Kidney (tissue), 14 donors: ENCODE results near the gene GPR35. TPM values are rescaled to one million over a fixed set of nuclear protein-coding genes. Genes with fewer than 3 reads are reported as not detected.

Source experiments
- DNase-seq, 5 donors: peaks; one replicate each; pipeline ENCODE4 v3.0.0-alpha.2; 2013 to 2020
- FAIRE-seq: peaks from 2 replicates; lab custom pipeline; 2012; peaks lifted over from hg19 to GRCh38; lab: Jason Lieb, UNC
- H3K27ac ChIP-seq, 2 donors: one replicate each; pipeline ENCODE4 v1.7.0; 2013; ENCODE audit warnings: low read depth in 2 of 2, low read length in 2 of 2, inconsistent platforms in 1 of 2
- H3K27me3 ChIP-seq: one replicate; pipeline ENCODE4 v1.7.1; 2013; ENCODE audit warnings: low read length, inconsistent platforms; ENCODE audit not compliant: control insufficient read depth, insufficient read depth
- H3K36me3 ChIP-seq, 3 donors: one replicate each; pipeline versions ENCODE4 v1.7.0 to v1.7.1; 2013; ENCODE audit warnings: low read length in 3 of 3, control low read depth in 1 of 3, inconsistent platforms in 1 of 3; ENCODE audit not compliant: insufficient read depth in 3 of 3, control insufficient read depth in 2 of 3
- H3K4me1 ChIP-seq, 3 donors: one replicate each; pipeline versions ENCODE4 v1.7.0 to v1.7.1; 2013; ENCODE audit warnings: low read length in 3 of 3, inconsistent platforms in 1 of 3, low read depth in 1 of 3; ENCODE audit not compliant: control insufficient read depth in 2 of 3, insufficient read depth in 2 of 3
- H3K4me3 ChIP-seq, 3 donors: one replicate each; pipeline versions ENCODE4 v1.7.0 to v1.8.1; 2013; ENCODE audit warnings: low read length in 3 of 3, control low read depth in 1 of 3, inconsistent platforms in 1 of 3
- H3K9ac ChIP-seq, 3 donors: one replicate each; pipeline versions ENCODE4 v1.7.0 to v1.7.1; 2013; ENCODE audit warnings: low read length in 3 of 3, control low read depth in 1 of 3, inconsistent platforms in 1 of 3
- H3K9me3 ChIP-seq, 3 donors: one replicate each; pipeline versions ENCODE4 v1.7.0 to v1.7.1; 2013; ENCODE audit warnings: low read length in 3 of 3, control low read depth in 1 of 3, inconsistent platforms in 1 of 3; ENCODE audit not compliant: control insufficient read depth in 2 of 3, insufficient read depth in 1 of 3
- CTCF ChIP-seq: IDR thresholded peaks from 3 replicates; pipeline ENCODE4 v1.5.1; 2012; ENCODE audit warnings: mild to moderate bottlenecking, moderate library complexity, borderline replicate concordance; ENCODE audit not compliant: insufficient read depth; ENCODE audit errors: extremely low read depth
- intact Hi-C: fragments of 100-400 bp; cut with DNase I; formaldehyde crosslinking; loops from one replicate; pipeline ENCODE4 v1.11.1; 2022
- polyA plus RNA-seq: library from polyadenylated mRNA; stranded (reverse); fragments of 350-450 nt; fragmentation: Illumina TruSeq; extraction: RNeasy Lipid Tissue Mini Kit (QIAGEN cat#74804); gene quantifications from one replicate; pipeline ENCODE4 v1.2.3, GENCODE V29; 2014; ENCODE audit warnings: low read depth, low replicate concordance; ENCODE audit not compliant: insufficient read depth
- total RNA-seq: library from RNA; stranded (reverse); fragmentation: NEBNext Ultra II Directional; extraction: Animal tissue kit (Norgen Biotek cat#: 25700); gene quantifications from one replicate; pipeline ENCODE4 v1.2.1, GENCODE V29; 2021
- donor health status: control.
- donor health status: control.
- donor health status: control.
- donor health status: control.
- donor health status: control.
- donor health status: DM: yes; HTN: yes; CAD: no.
- donor health status: Normal renal cell carcinoma (clear cell type).

GPR35 gene
- total and polyA plus RNA-seq, 2 donors from 2014 or later, result 1.7 to 6.7 TPM

GRCh38 chr2:240579071-240579762 is 46.1 kb upstream of the GPR35 start:
- H3K27me3 ChIP-seq, result no peaks in the 10 kb centered on the region
- no peak overlapping the region for H3K4me3 ChIP-seq
- no peak for DNase-seq
- H3K9ac ChIP-seq, result no peak overlapping the region
- H3K36me3 ChIP-seq, result peaks cover 0 to 5% (median 4%) of the 10 kb centered on the region in 3 donors
- intact Hi-C loops, result no loop called here
- no peaks in the 10 kb centered on the region for H3K9me3 ChIP-seq
- TF ChIP-seq CTCF, result no peak
- H3K27ac ChIP-seq, result peak overlapping the region in 1 of 2 donors; percentile 26
- H3K4me1 ChIP-seq, result peaks cover 0 to 7% (median 0%) of the 10 kb centered on the region in 3 donors
- FAIRE-seq, result no peak

GRCh38 chr2:240579771-240580614 is 45.3 kb upstream of the GPR35 start:
- Histone ChIP-seq H3K9me3 (no peaks in the 10 kb centered on the region), H3K36me3 (peaks cover 0 to 5% (median 0%) of the 10 kb centered on the region in 3 donors), H3K4me1 (peaks cover 0 to 12% (median 5%) of the 10 kb centered on the region in 3 donors), H3K9ac (no peak overlapping the region), H3K4me3 (no peak overlapping the region), H3K27ac (peak overlapping the region in 1 of 2 donors; percentile 26), H3K27me3 (no peaks in the 10 kb centered on the region)
- TF ChIP-seq CTCF, result peak; percentile 22
- no peak for DNase-seq
- intact Hi-C loops, result no loop called here
- FAIRE-seq, result no peak

- no peak for DNase-seq
- TF ChIP-seq CTCF, result no peak
- Histone ChIP-seq H3K4me3 (no peak overlapping the region), H3K36me3 (no peaks in the 10 kb centered on the region), H3K27ac (no peak overlapping the region), H3K27me3 (no peaks in the 10 kb centered on the region), H3K4me1 (peaks cover 0 to 20% (median 12%) of the 10 kb centered on the region in 3 donors), H3K9ac (no peak overlapping the region), H3K9me3 (no peaks in the 10 kb centered on the region)
- no peak for FAIRE-seq
- intact Hi-C loops, result no loop called here
Measured at GRCh38 chr2:240581811-240582210, 43.5 kb upstream of the GPR35 start.
